IMR-90 (cell line): ENCODE results near the gene DDX20. TPM values are rescaled to one million over a fixed set of nuclear protein-coding genes. Genes with fewer than 3 reads are reported as not detected.

ENCODE experiments used
- ATAC-seq: fragments of 200-7000 bp; cut with Tn5 transposase; 2 replicates; pipeline ENCODE4 v1.9.1; 2020; ENCODE audit warnings: low read depth, mild to moderate bottlenecking, moderate library complexity
- BruUV-seq: library from RNA; stranded (reverse); fragments of 400-500 nt; replicated peaks from 2 replicates; lab custom pipeline; 2021; lab: Mats Ljungman, UMichigan
- CTCF ChIA-PET: fragments of 300-600 bp; formaldehyde crosslinking; extraction: SDS; loops from one replicate; lab custom pipeline; 2021; ENCODE audit warnings: antibody characterized with exemption; lab: Yijun Ruan, JAX
- POLR2A ChIA-PET: fragments of 300-600 bp; sonication (Branson Sonifier 250); formaldehyde crosslinking; loops from one replicate; lab custom pipeline; 2022; ENCODE audit warnings: antibody characterized with exemption; ENCODE audit not compliant: unreplicated experiment; lab: Charles Lee
- DNase-seq: peaks from one replicate; pipeline ENCODE4 v3.0.0; 2013
- H2AFZ ChIP-seq: replicated peaks from 2 replicates; pipeline ENCODE3; 2013; ENCODE audit warnings: low read length, mild to moderate bottlenecking; ENCODE audit not compliant: poor library complexity
- H2AK5ac ChIP-seq: 2 replicates; pipeline ENCODE4 v1.6.1; 2013; ENCODE audit warnings: low read depth, low read length, inconsistent platforms
- H2AK9ac ChIP-seq: replicated peaks from 2 replicates; pipeline ENCODE3; 2013; ENCODE audit warnings: mild to moderate bottlenecking, low read depth, low read length, moderate library complexity; ENCODE audit not compliant: poor library complexity
- H2BK120ac ChIP-seq: 2 replicates; pipeline ENCODE4 v1.6.1; 2013; ENCODE audit warnings: low read depth, low read length, inconsistent platforms
- H2BK15ac ChIP-seq: 3 replicates; pipeline ENCODE4 v1.6.1; 2013; ENCODE audit warnings: low read depth, low read length, inconsistent platforms
- H2BK20ac ChIP-seq: 2 replicates; pipeline ENCODE4 v1.6.1; 2013; ENCODE audit warnings: low read depth, mild to moderate bottlenecking, inconsistent platforms, low read length, moderate library complexity
- H2BK5ac ChIP-seq: 2 replicates; pipeline ENCODE4 v1.6.1; 2013; ENCODE audit warnings: mild to moderate bottlenecking, low read depth, low read length, inconsistent platforms; ENCODE audit not compliant: poor library complexity, severe bottlenecking
- H3K14ac ChIP-seq: replicated peaks from 2 replicates; pipeline ENCODE4 v1.6.1; 2013; ENCODE audit warnings: low read depth, low read length, inconsistent platforms
- H3K18ac ChIP-seq: 2 replicates; pipeline ENCODE4 v1.6.1; 2013; ENCODE audit warnings: low read depth, low read length, control low read depth
- H3K23ac ChIP-seq: 2 replicates; pipeline ENCODE4 v1.6.1; 2013; ENCODE audit warnings: low read depth, low read length, inconsistent platforms
- H3K27ac ChIP-seq: 2 replicates; pipeline ENCODE4 v1.5.1; 2013; ENCODE audit warnings: mild to moderate bottlenecking, control low read depth, low read length; ENCODE audit not compliant: insufficient read depth
- H3K27me3 ChIP-seq: 2 replicates; pipeline ENCODE4 v1.6.1; 2013; ENCODE audit warnings: low read length; ENCODE audit not compliant: control insufficient read depth, insufficient read depth
- H3K36me3 ChIP-seq: 2 replicates; pipeline ENCODE4 v1.6.1; 2013; ENCODE audit warnings: low read length, mixed read lengths; ENCODE audit not compliant: control insufficient read depth, insufficient read depth
- H3K4ac ChIP-seq: 2 replicates; pipeline ENCODE4 v1.6.1; 2013; ENCODE audit warnings: low read depth, low read length, inconsistent platforms
- H3K4me1 ChIP-seq: 2 replicates; pipeline ENCODE4 v1.6.1; 2013; ENCODE audit warnings: low read length, mixed read lengths; ENCODE audit not compliant: control insufficient read depth, insufficient read depth
- H3K4me2 ChIP-seq: 2 replicates; pipeline ENCODE4 v1.6.1; 2013; ENCODE audit warnings: low read depth, mild to moderate bottlenecking, control low read depth, low read length, moderate library complexity
- H3K4me3 ChIP-seq: 2 replicates; pipeline ENCODE4 v1.5.1; 2013; ENCODE audit warnings: low read depth, mild to moderate bottlenecking, control low read depth, low read length, moderate library complexity; ENCODE audit not compliant: insufficient read depth
- H3K56ac ChIP-seq: 2 replicates; pipeline ENCODE4 v1.6.1; 2013; ENCODE audit warnings: low read length, inconsistent platforms; ENCODE audit not compliant: insufficient read depth; ENCODE audit errors: extremely low read depth
- H3K79me1 ChIP-seq, 2 experiments: 2 replicates each; pipeline ENCODE4 v1.6.1; 2013; ENCODE audit warnings: low read length in 2 of 2, inconsistent platforms in 1 of 2, low read depth in 1 of 2
- H3K9ac ChIP-seq: 2 replicates; pipeline ENCODE4 v1.6.1; 2013; ENCODE audit warnings: low read depth, low read length, control low read depth
- H3K9me1 ChIP-seq: 2 replicates; pipeline ENCODE4 v1.6.1; 2013; ENCODE audit warnings: low read length, inconsistent platforms; ENCODE audit not compliant: insufficient read depth
- H3K9me3 ChIP-seq: 2 replicates; pipeline ENCODE4 v1.6.1; 2013; ENCODE audit warnings: low read length; ENCODE audit not compliant: control insufficient read depth, insufficient read depth
- H4K20me1 ChIP-seq: 2 replicates; pipeline ENCODE4 v1.6.1; 2013; ENCODE audit warnings: low read length, inconsistent platforms; ENCODE audit not compliant: insufficient read depth
- H4K5ac ChIP-seq: 2 replicates; pipeline ENCODE4 v1.6.1; 2013; ENCODE audit warnings: mild to moderate bottlenecking, low read depth, low read length, control low read depth
- H4K8ac ChIP-seq, 2 experiments: 2 replicates each; pipeline ENCODE4 v1.6.1; 2013; ENCODE audit warnings: low read depth in 2 of 2, low read length in 2 of 2, control low read depth in 1 of 2, inconsistent platforms in 1 of 2
- H4K91ac ChIP-seq: 2 replicates; pipeline ENCODE4 v1.6.1; 2013; ENCODE audit warnings: low read depth, low read length, inconsistent platforms; ENCODE audit not compliant: insufficient read depth
- BHLHE40 ChIP-seq: fragments of 150-350 bp; IDR thresholded peaks from 2 replicates; pipeline ENCODE4 v1.6.1; 2016; ENCODE audit warnings: mild to moderate bottlenecking, low read depth, low read length
- POLR2A ChIP-seq: IDR thresholded peaks from 2 replicates; pipeline ENCODE4 v1.6.1; 2012; ENCODE audit warnings: mild to moderate bottlenecking, low read depth, low read length
- RFX5 ChIP-seq: IDR thresholded peaks from 2 replicates; pipeline ENCODE4 v1.8.0; 2012; ENCODE audit warnings: low read depth, mild to moderate bottlenecking, low read length, moderate library complexity
- SMC3 ChIP-seq: fragments of 150-350 bp; IDR thresholded peaks from 2 replicates; pipeline ENCODE4 v1.6.1; 2016; ENCODE audit warnings: low read depth, mild to moderate bottlenecking, antibody characterized with exemption, low read length, moderate library complexity
- WGBS, 2 experiments: methylation state at CpG; one replicate each; pipeline versions ENCODE4 v1.1.5 to v1.1.7; 2013; ENCODE audit warnings: missing lambda C conversion rate in 2 of 2; ENCODE audit not compliant: insufficient read length in 1 of 2; ENCODE audit errors: extremely low coverage in 2 of 2; 5-methylcytosine and 5-hydroxymethylcytosine counted together
- dilution Hi-C: fragments of 300-500 bp; cut with HindIII; formaldehyde crosslinking; loops from one replicate; pipeline ENCODE4 v1.14.3; 2018; ENCODE audit warnings: low sequenced_read_pairs; ENCODE audit not compliant: unreplicated experiment
- in situ Hi-C: fragments of 300-500 bp; cut with MboI; formaldehyde crosslinking; loops from 3 replicates; pipeline ENCODE4 v1.14.3; 2019; ENCODE audit warnings: low sequenced_read_pairs, inconsistent platforms, mixed read lengths
- intact Hi-C: fragments of 100-400 bp; cut with micrococcal nuclease; formaldehyde crosslinking; loops from 2 replicates; pipeline ENCODE4 v1.10.0; 2022
- polyA plus RNA-seq, 3 experiments: library from polyadenylated mRNA; depleted of rRNA; stranded (reverse); fragments of >200 nt; gene quantifications; 2 replicates each; pipeline ENCODE4 v1.2.3, GENCODE V29; 2012; ENCODE audit warnings: low replicate concordance in 1 of 3
- total RNA-seq: library from RNA; depleted of rRNA; stranded (reverse); fragments of >200 nt; gene quantifications from 2 replicates; pipeline ENCODE4 v1.2.3, GENCODE V29; 2012

DDX20 gene
- total and polyA plus RNA-seq, 2 of the 4 experiments (the other 2 are of a cell fraction) = 5.7 to 10.9 TPM

DNA sequence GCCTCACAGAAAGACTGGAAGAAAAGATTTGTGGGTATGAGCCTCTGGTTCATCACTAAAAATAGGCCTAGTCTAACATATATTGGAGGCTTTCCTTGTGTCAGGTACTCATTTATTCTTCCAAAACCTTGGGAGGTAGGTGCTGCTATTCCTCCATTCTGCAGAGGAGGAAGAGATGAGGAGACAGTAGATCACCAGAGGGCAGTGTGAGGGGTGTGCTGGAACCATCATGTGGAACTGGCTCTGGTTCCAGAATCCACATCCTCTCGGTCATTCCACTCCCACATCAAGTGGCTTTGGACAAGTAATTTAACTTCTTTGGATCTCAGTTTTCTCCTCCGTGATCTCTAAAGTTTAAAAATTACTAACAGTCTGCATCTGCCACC lies 9.1 kb upstream of the DDX20 start:
- H2AK5ac ChIP-seq = no peak overlapping the region
- ChIA-PET POLR2A (no interaction called here), CTCF (interaction anchor here (0.7 to 2.4 kb wide), 5 partner anchors 15 to 238 kb away, joined by 3 to 8 read pairs (median 3); no protein-coding TSS in a partner anchor)
- 0 out of 2 replicates have a peak overlapping the region, but pooled peaks have one; percentile 36 for H3K4ac ChIP-seq
- no peak overlapping the region for H3K4me2 ChIP-seq
- H4K8ac ChIP-seq = no peak overlapping the region
- no peaks in the 10 kb centered on the region for H3K36me3 ChIP-seq
- H3K4me1 ChIP-seq = peaks cover 13% of the 10 kb centered on the region
- no peak overlapping the region for H3K56ac ChIP-seq
- peaks cover 30% of the 10 kb centered on the region for H3K9me1 ChIP-seq
- no peak overlapping the region for H3K27ac ChIP-seq
- TF ChIP-seq SMC3 (no peak), POLR2A (no peak), RFX5 (no peak), BHLHE40 (no peak)
- H3K27me3 ChIP-seq = no peaks in the 10 kb centered on the region
- no TSS peak for BruUV-seq
- ATAC-seq (no peak), DNase-seq (no peak)
- H2BK15ac ChIP-seq = no peak overlapping the region
- H3K23ac ChIP-seq = no peak overlapping the region
- no peak overlapping the region for H3K18ac ChIP-seq
- no peak overlapping the region for H3K14ac ChIP-seq
- dilution Hi-C loops (no loop called here), in situ Hi-C loops (no loop called here), intact Hi-C loops (no loop called here)
- no peaks in the 10 kb centered on the region for H3K9me3 ChIP-seq
- no peak overlapping the region for H4K5ac ChIP-seq
- H3K79me1 ChIP-seq = no peaks in the 10 kb centered on the region; a peak in 1 of 4 replicates
- H3K9ac ChIP-seq = no peak overlapping the region
- H3K4me3 ChIP-seq = no peak overlapping the region
- H2AFZ ChIP-seq = no peak overlapping the region
- peaks cover 10% of the 10 kb centered on the region; the same call in 1 of the 2 replicates for H4K20me1 ChIP-seq
- no peak overlapping the region for H2BK5ac ChIP-seq
- no peak overlapping the region for H4K91ac ChIP-seq
- no peak overlapping the region for H2BK120ac ChIP-seq
- H2BK20ac ChIP-seq = no peak overlapping the region
- no CpG with 5 or more reads among the region's 2 CpGs for WGBS, 2 experiments
- H2AK9ac ChIP-seq = no peak overlapping the region
